Measurements from ENCODE around the gene RHEBL1. TPM values are rescaled to one million over a fixed set of nuclear protein-coding genes. Genes with fewer than 3 reads are reported as not detected.

The RHEBL1 gene
- total RNA-seq, 6 donors from 2014 or later = 0.97 to 1.4 (median 1.2) TPM; not detected in 2

DNA sequence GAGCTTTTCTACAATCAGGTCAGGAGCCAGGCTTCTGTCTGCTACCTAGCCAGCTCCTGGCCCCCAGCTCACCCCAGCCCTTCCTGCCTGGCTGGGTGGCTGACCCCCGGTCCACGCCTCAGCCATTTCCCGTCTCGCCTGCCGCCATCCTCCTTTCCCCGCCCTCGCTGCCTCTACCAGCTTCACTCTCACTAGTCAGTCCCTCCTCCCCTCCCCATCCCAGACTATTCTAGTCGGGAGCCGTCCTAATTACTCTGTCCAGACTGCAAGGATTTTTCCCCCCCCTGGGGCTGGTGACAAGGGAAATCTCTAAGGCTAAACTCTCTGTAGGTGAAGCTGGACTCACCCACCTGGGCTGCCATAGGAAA is 24.0 kb upstream of the RHEBL1 start:
- no peaks in the 10 kb centered on the region for H3K9me3 ChIP-seq
- H3K27me3 ChIP-seq = peaks cover 0 to 53% (median 27%) of the 10 kb centered on the region in 4 donors
- WGBS, 2 donors = 1 to 7% methylated on average over 9 of the region's 9 CpGs
- H3K4me3 ChIP-seq = peak overlapping the region in 3 of 4 donors; percentile 31 to 46 (median 36)
- no peak for TF ChIP-seq EP300 (IDR thresholded peaks at IDR 0.05)
- peak in 1 of 2 donors; percentile 18 for TF ChIP-seq POLR2AphosphoS5 (IDR thresholded peaks at IDR 0.05)
- TF ChIP-seq POLR2A (IDR thresholded peaks at IDR 0.05) = no peak
- TF ChIP-seq, protein P1, sequence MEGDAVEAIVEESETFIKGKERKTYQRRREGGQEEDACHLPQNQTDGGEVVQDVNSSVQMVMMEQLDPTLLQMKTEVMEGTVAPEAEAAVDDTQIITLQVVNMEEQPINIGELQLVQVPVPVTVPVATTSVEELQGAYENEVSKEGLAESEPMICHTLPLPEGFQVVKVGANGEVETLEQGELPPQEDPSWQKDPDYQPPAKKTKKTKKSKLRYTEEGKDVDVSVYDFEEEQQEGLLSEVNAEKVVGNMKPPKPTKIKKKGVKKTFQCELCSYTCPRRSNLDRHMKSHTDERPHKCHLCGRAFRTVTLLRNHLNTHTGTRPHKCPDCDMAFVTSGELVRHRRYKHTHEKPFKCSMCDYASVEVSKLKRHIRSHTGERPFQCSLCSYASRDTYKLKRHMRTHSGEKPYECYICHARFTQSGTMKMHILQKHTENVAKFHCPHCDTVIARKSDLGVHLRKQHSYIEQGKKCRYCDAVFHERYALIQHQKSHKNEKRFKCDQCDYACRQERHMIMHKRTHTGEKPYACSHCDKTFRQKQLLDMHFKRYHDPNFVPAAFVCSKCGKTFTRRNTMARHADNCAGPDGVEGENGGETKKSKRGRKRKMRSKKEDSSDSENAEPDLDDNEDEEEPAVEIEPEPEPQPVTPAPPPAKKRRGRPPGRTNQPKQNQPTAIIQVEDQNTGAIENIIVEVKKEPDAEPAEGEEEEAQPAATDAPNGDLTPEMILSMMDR (IDR thresholded peaks at IDR 0.05) = no peak
- peaks cover 56 to 63% (median 60%) of the 10 kb centered on the region in 4 donors for H3K4me1 ChIP-seq
- DNase-seq (no peak), ATAC-seq (ENCODE audit: low FRiP score in 2 of 2) (no peak)
- H3K36me3 ChIP-seq = peaks cover 0 to 22% (median 13%) of the 10 kb centered on the region in 4 donors
- peak overlapping the region in 1 of 4 donors; percentile 1 for H3K27ac ChIP-seq

DNA sequence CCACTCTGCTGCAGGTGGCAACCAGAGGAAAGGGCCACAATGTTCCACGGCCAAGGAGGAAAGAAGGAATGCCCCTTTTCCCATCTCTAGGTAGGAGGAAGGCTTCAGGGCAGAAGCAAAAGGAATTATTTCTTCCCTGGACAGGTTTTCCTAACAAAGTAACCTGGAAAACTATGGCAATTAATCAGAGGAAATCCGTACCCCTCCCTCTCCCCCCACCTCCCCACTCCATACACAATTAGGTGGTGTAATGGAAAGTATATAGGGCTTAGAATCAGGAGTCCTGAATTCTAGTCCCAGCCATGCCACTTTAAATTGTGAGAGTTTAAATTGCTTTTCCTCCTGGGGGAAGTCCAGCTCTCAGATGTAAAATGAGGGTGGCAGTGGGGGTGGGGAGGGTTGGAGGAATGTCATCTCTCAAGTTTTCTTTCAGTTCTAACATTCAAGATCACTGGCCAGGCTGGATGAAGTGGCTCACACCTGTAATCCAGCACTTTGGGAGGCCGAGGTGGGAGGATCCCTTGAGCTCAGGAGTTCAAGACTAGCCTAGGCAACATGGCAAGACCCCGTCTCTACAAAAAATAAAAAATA is 23.1 kb upstream of the RHEBL1 start:
- 52 to 57% methylated on average over 4 of the region's 4 CpGs for WGBS, 2 donors
- Histone ChIP-seq H3K4me3 (peak overlapping the region in 2 of 4 donors; percentile 28 to 46), H3K36me3 (peaks cover 0 to 16% (median 12%) of the 10 kb centered on the region in 4 donors), H3K27ac (peak overlapping the region in 2 of 4 donors; percentile 46 to 68), H3K27me3 (peaks cover 0 to 53% (median 27%) of the 10 kb centered on the region in 4 donors), H3K9me3 (no peaks in the 10 kb centered on the region), H3K4me1 (peaks cover 65 to 72% (median 69%) of the 10 kb centered on the region in 4 donors)
- DNase-seq = no peak
- ATAC-seq (ENCODE audit: low FRiP score in 2 of 2) = no peak
- no peak for TF ChIP-seq POLR2AphosphoS5 (IDR thresholded peaks at IDR 0.05)
- no peak for TF ChIP-seq POLR2A (IDR thresholded peaks at IDR 0.05)
- TF ChIP-seq, protein P1 (IDR thresholded peaks at IDR 0.05) = no peak
- TF ChIP-seq EP300 (IDR thresholded peaks at IDR 0.05) = no peak

DNA sequence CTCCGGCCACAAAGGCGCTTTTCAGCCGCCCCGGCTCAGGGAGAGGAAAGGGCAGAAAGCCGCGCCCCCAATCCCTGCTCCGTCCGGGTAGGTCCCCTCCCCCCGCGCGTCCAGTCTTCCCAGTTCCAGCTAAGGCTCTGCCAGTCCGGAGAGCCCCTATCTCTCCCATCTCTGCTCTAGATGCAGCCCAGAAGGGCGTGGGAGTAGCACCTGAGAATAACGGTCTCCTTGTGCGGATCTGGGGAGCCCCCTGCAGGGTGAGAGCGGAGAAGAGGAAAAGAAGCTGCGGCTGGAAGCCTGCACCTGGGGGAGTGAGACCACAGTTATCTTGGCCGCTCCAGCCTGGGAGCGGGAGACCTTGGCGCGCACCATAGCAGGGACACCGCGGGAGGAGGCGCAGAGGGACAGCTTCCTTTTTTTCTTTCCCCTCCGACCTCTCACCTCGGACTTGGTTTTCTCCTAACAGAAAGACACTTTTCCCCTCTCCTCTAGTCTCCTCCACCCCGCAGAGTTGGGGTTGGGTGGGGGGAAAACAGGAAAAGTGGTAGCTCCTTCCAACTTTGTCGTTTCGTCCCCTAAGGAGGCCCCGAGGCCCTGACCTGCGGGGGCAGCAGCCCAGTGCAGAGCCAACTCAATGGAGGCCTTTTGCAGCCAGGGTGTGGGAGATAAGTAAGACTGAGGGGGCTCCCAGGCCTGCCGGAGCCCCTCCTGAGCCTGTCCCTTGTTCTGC is 22.5 kb upstream of the RHEBL1 start:
- Histone ChIP-seq H3K27me3 (peaks cover 0 to 53% (median 27%) of the 10 kb centered on the region in 4 donors), H3K9me3 (no peaks in the 10 kb centered on the region), H3K4me1 (peaks cover 66 to 77% (median 70%) of the 10 kb centered on the region in 4 donors), H3K36me3 (peaks cover 0 to 9% (median 5%) of the 10 kb centered on the region in 4 donors), H3K4me3 (peak overlapping the region in 3 of 4 donors; percentile 28 to 43 (median 34)), H3K27ac (peak overlapping the region in 2 of 4 donors; percentile 46 to 68)
- DNase-seq (peak in 1 of 2 donors; percentile 61), ATAC-seq (ENCODE audit: low FRiP score in 2 of 2) (peak in 1 of 2 donors; percentile 6)
- TF ChIP-seq, protein P1 (IDR thresholded peaks at IDR 0.05) = peak in 1 of 6 experiments; percentile 7
- TF ChIP-seq POLR2A (IDR thresholded peaks at IDR 0.05) (no peak), POLR2AphosphoS5 (IDR thresholded peaks at IDR 0.05) (no peak)
- 5 to 6% methylated on average over 25 to 32 of the region's 32 CpGs for WGBS, 2 donors

DNA sequence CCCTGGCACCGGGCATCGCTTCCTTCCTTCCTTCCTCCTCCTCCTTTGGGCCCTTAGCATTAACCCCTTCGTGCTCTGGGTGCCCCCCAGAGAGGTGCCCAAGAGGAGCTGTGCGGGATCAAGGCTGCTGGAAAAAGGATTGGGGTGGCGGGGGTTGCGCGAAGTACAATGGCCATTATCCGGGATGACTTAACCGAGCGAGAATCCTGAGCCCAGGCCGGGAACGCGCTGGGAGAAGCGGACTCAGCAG is 22.0 kb upstream of the RHEBL1 start:
- H3K9me3 ChIP-seq = no peaks in the 10 kb centered on the region
- peaks cover 0 to 4% (median 1%) of the 10 kb centered on the region in 4 donors for H3K36me3 ChIP-seq
- H3K27ac ChIP-seq = peak overlapping the region in 2 of 4 donors; percentile 46 to 68
- peaks cover 0 to 53% (median 27%) of the 10 kb centered on the region in 4 donors for H3K27me3 ChIP-seq
- peaks cover 66 to 77% (median 70%) of the 10 kb centered on the region in 4 donors for H3K4me1 ChIP-seq
- 0 to 3% methylated on average over 4 to 13 of the region's 14 CpGs for WGBS, 2 donors
- DNase-seq (no peak), ATAC-seq (ENCODE audit: low FRiP score in 2 of 2) (no peak)
- peak overlapping the region in 3 of 4 donors; percentile 28 to 43 (median 34) for H3K4me3 ChIP-seq
- no peak for TF ChIP-seq POLR2A (IDR thresholded peaks at IDR 0.05)
- TF ChIP-seq, protein P1 (IDR thresholded peaks at IDR 0.05) = no peak
- no peak for TF ChIP-seq POLR2AphosphoS5 (IDR thresholded peaks at IDR 0.05)
- no peak for TF ChIP-seq EP300 (IDR thresholded peaks at IDR 0.05)

Measured in upper lobe of left lung (tissue), 6 donors.